NCI-H1105 treated with DMSO at 0.1 percent for 48 hours (cell line): ENCODE data around the gene CLN5.

Experiments
- DNase-seq: peaks from one replicate; lab custom pipeline; 2025; lab: John Stamatoyannopoulos, UW

The CLN5 gene

DNA sequence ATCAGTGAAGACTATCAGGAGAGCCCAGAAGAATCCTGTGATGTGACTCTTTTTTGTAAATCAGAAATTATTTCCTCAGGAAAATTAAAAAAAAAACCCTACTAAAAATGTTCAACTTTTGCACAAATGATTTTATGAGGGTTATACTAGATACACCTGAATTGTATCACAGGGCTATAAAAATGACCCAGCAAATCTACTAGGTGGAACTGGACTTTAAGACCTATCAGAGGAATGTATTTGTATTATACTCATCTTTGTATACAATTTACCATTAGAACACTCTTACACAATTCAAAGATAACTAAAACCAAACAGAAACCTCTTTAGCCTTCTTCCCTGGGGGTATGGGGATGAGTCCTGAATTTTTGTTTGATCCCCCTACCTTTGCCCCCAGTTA lies 27.9 kb downstream of the CLN5 start:
- DNase-seq: no peak

DNA sequence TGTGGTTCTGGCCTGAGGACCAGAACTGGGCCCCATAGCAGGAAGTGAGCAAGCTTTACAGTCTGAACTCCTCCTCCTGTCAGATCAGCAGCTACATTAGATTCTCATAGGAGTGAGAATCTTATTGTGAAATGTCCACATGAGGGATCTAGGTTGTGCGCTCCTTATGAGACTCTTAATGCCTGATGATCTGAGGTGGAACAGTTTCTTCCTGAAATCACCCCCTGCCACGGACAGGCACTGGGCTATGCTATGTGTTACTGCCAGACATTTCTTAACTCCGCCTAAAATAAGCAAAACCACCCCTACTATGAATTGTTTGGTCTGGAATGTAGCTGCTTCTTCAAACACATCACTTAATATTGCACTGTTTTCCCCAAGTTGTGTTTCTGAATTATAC lies 30.5 kb downstream of the CLN5 start:
- no peak for DNase-seq

DNA sequence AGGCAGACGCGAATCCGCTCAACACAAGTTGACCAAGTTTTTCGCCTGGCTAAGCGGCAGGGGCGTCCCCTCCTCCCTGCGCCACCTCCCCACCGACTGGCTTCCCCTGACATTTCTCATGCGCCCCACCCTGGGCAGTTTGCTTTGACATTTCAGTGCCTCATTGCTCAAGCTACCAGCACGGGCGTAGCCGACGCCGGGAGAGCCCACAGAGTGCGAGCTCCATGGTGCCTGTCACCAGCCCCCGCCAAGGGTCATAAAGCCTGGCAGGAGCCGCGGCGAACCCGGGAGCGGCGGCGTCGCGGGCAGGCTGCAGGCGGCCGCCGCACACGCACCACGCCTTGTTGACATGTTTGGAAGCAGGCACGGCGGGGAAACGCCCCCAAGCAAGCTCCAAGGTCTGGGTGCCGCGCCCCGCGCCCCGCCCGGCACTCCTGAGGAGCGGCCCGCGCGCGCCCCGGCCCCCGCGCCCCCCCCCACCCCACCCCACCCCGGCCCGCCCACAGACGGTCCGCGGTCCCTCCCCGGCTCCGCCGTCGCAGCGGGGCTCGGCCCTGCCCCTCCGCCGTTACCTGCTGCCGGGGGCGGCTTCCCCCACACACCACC lies 34.5 kb downstream of the CLN5 start:
- DNase-seq: peak; percentile 52

DNA sequence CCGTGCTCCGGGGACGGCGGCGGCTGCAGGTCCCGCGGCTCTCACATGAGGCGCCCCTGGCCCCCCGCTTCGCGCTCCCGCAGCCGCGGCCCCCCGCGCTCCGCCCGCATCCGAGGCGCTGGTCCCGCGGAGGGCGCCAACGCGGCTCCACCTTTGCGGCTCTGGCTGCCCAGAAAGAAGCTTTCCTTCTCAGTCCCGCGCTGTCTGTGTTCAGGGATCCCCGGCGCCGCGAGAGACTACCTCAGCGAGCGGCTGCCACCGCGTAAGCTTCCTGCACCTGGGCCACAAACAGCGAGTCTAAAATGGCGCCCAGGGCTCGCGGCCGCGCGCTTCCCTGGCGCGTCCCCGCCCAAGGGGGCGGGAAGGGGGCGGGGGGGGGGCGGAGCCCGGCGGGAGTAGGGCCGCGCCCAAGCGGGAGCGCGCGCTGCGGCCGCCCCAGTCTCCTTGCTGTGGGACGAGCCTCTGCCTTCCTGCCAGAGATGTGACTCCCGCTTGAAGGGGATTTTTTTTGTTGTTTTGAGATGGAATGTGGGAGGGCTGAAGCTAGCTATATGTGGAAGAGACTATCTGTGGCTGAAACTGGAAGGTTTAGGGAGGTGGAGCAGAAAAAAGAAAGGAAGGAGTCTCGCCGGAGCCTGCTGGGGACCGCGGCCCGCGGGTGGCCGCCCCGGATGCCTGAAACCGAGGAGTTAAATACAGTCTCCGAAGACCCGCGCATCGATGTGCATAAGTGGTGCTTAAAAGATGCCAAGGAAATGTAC lies 35.2 kb downstream of the CLN5 start, which contains the start of gene FBXL3:
FBXL3 (minus strand) TSS at position 299 of the 761 bp plus-strand sequence. CDS start 5,299 bp downstream, outside the sequence.
- peak; percentile 72 for DNase-seq

DNA sequence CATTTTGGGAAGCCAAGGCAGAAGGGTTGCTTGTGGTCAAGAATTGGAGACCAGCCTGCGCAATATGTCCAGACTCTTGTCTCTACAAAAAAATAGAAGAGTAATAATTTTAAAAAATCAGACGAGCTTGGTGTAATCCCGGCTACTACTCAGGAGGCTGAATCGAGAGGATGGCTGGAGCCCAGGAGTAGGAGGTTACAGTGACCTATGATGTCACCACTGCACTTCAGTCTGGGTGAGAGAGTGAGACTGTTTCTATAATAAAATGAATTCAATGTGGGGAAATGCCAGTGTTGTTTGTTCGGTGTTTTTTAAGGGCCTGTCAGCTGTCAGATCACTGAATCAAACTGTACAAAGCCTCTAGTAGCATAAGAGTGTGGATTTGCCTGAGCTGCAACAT lies 36.3 kb downstream of the CLN5 start:
- DNase-seq: no peak

DNA sequence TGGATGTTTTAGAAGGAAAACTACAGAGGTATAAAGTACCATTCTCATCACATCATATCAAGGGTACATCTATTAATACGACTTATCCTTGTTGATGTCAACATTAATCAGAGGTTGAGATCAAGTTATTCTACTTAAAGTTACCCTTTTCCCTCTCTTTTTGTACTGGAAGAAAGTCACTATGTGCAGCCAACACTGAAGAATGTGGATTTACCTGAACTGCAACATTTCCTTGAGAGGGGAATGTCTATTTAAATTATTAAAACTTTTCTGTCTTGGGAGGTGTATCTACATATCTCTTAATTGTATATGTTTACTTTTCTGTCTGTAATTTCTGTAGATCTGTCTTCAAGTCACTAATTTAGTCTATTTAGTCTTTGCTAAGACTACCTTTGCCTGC lies 37.6 kb downstream of the CLN5 start:
- no peak for DNase-seq

DNA sequence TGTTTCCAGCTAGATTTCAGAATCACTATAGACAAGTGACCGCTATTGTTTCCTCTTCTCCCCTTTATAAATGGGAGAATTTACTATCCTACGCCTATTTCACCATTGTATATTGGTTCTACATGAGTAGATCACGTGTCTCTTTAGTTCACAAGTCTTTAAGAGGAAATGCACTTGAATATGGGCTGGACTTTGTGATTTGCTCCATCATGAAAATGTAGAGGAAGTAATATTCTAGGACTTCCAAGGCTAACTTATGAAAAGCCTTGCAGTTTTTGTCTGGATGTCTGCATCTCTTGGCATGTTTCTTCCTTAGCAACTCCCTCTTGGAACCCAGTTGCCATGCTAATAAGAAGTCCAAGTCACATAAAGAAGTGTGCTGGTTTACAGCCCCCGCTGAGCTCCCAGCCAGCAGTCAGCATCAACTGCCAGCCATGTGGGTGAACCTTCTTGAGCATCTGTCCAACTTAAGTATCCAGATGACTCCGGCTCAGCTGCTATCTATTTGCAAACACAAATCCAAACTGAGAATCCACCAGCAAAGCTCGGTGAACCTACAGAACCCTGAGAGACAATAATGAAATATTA lies 39.9 kb downstream of the CLN5 start:
- no peak for DNase-seq

DNA sequence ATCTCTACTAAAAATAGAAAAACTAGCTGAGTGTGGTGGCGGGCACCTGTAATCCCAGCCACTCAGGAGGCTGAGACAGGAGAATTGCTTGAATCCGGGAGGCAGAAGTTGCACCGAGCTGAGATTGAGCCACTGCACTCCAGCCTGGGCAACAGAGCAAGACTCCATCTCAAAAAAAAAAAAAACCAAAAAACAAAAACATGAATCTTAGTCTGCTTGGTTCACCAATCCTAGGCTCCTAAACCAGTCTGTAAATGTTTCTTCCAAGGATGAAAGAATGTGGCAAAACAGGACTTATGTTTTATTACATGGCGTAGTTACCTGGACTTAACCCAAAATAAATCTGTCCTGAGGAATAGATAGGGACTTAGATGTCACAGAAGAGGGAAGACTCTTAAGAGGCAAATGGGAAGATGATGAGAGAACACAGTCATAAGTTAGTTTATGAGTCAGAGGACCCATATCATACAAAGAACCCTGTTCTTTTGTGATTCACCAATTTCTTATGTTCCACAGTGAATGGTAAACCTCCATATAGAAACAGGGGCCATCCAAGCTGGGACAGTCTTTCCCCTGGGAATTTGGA lies 41.9 kb downstream of the CLN5 start:
- no peak for DNase-seq

DNA sequence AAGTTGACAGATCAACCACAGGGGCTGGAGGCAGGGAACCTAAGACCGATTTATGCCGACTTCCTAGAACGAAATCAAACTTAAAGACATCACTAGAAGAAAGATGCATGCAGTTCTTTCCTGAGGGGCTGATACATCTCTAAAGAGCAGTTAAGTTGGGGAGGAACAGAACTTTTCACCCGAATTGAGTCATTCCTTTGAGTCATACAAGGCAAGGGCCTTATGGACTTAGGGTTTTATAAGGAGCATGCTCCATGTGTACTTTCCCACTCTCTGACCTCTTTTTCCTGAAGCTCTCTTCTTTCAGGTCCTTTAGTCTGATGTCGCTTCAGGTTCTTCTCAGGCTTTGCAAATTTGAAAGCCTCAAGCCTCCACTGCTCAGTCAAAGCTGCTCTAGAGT lies 43.0 kb downstream of the CLN5 start:
- no peak for DNase-seq

DNA sequence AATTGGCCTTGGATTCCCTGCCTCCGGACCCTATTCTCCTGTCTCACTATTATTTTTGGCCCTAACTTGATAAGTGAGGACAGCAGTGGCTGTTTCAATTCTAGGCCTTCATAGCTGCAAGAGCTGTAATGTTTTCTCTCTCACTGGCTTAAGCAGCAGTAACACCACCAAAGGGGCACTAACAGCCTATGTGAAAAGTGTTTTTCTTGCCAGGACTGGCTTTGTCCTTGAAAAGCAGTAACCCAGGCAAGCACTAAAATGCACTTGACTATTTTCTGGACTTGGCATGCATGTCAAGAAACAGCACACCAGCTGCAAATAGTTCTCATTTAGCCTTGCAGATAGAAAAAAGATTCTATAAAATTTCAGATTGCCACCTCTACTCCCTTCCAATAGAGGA lies 44.4 kb downstream of the CLN5 start:
- DNase-seq: no peak

DNA sequence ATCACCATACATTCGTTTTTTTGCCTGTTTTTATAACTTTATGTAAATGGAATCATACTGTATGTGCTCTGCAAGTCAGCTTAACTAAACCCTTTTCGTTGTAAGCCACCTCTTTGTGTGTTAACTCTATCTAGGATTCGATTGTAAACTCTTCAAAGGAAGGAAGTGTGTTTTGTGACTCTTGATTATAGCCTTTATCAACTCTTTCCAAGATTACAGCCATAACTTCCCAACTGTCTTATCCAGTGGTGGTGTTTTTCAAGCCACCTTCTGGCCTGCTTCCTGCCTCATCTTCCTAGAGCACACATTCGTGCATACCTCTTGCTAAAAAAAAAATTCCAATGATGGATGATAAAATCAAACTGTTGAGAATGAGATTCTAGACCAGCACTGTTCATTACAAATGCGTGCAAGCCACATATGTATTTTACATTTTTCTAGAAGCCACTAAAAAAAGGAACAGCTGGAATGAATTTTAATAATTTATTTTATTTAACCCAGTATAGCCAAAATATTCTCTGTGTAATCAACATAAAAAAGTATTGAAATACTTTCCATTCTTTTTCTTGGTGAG lies 47.1 kb downstream of the CLN5 start:
- no peak for DNase-seq

DNA sequence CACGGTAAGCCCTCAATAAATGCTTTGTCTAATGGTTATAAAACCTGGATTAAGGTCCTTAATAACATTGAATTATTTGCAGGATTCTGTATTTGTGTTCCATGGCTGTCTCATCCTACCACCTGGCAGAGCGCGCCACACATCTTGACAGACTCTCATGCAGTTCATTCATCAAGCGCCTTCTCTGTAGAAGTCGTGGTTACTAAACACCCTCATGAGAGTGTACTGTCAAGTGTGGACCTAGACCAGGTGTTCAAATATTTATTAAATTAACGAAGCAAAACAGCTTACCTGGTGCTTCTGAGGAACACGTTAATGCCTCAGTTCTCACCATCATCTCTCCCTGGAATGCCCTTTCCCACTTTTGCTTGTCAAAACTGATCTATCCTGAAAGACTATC lies 48.2 kb downstream of the CLN5 start:
- DNase-seq: no peak

DNA sequence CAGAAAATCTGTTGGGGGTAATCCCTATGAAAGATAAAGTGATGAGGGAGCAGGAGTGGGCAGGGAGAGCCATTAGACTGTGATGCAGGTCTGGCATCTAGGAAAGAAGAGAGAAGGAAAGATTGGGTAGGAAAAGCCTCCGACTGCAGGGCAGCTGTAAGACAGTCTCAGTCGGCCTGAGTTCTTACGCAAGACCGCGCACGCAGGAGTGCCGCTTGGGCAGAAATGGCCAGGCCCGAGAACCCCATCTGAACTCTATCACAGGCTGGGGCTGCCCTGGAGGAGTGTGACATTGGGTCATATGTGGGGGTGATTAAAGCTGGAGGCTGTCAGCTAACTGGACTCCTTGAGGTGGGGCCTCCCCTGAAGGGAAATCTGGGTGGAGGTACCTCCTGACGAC lies 49.0 kb downstream of the CLN5 start:
- DNase-seq: no peak

DNA sequence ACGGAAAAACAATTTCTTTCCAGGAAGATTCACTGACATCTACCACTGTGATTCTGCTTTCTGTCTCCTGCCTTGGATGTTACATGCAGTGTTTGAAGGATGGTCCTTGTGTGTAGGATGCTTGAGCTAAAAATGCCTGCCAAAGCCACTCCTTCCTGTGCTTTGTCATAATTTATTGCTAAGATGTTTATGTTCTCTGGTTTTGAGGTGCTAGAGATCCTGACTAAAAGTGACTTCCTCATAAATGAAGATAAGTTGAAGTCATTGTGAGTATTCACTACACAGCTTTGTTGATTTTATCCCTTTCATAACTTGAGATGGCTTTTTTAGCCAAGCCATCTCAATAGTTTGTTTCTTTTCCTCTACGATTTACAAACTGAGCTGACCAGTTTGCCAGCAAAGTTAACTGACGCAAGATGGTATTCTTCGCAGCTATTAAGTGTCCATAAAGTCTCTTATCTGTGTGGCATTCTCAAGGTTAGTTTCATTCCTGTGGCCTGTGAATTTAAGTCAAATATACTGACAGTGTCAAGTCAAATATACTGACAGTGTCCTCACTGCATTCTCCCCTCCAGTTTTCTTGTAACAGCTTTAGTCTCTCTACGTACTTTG lies 50.8 kb downstream of the CLN5 start:
- DNase-seq: no peak

DNA sequence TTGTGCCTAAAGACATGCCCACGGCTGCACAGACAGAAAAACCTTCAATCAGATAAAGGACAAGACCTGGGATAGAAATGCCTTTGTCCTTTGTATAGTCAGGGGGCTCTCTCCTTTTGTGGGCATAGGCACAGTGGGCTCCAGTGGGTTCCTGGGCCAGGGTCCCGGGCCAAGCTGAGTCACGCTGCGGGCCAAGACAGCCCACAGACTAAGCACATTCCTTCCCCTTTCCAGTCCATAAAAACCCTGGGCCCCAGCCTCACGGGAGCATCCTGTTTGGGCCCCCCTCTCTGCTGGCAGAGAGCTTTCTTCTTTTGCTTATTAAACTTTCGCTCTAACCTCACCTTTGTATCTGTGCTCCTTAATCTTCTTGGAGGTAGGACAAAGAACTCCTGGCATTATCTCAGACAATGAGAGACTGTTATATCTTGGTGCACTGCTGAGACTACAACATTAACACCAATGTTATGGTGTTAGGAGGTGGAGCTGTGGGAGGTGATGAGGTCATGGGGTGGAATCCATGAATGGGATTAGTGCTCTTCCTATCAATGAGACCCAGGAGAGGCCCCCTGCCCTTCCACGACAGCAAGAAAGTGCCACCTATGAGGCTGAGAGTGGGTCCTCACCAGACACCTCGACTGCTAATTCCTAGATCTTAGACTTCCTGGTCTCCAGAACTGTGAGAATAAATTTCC lies 55.9 kb downstream of the CLN5 start:
- DNase-seq: no peak

DNA sequence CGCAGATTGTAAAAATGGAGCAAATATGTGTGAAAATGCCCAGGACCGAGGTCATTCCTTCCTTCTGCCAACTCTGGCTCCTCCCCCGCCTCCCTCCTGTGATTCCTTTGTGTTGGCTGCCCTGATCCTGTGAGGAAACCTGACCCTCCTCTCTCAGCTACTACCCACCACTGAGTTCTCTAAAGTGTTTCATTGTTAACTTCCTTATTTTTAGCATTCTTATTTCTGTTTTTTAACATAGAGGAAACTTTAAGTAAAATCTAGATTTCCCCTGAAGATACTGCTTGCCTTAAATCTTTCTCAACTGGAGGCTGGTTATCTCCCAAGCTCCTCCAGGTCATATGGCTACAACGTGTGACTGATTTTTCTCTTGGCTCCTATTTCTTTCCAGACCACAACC lies 56.8 kb downstream of the CLN5 start:
- DNase-seq: no peak

DNA sequence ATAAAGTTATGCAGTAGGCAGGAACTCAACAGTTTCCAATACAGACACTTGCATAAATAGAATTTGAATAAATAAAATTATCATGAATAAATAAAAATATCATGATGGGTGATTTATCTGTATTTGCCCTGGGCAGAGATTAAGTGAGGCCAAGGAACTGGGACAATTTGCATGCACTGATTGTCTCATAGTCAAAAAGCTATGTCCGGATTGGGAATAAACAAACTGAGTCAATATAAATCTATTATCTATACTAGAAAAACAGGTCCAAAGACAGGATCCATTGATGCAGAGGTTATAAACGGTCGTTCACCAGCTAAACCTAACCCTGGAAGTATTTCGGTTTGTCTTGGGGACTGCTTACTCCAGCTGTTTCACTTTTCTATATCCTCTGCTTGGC lies 61.3 kb downstream of the CLN5 start:
- DNase-seq: no peak
